HCT116 (cell line): Measurements from ENCODE around the gene NR2F1-AS1.
A peak's percentile ranks its signal among the peaks of the same experiment; 100 is the strongest.

ENCODE experiments used
- CBX3 ChIP-seq: IDR thresholded peaks from 2 replicates; pipeline ENCODE4 v1.6.1; 2012; ENCODE audit warnings: low read depth
- CEBPB ChIP-seq: IDR thresholded peaks from 2 replicates; pipeline ENCODE4 v1.6.1; 2012; ENCODE audit warnings: low read depth
- ELF1 ChIP-seq: IDR thresholded peaks from 2 replicates; pipeline ENCODE4 v1.6.1; 2012; ENCODE audit warnings: low read depth, borderline replicate concordance
- EZH2 ChIP-seq: fragments of 200-600 bp; sonication (generic); IDR thresholded peaks from 2 replicates; pipeline ENCODE4 v1.6.1; 2017; ENCODE audit warnings: antibody characterized with exemption, mixed run types
- EZH2phosphoT487 ChIP-seq: fragments of 200-600 bp; IDR thresholded peaks from 2 replicates; pipeline ENCODE4 v1.6.1; 2018; ENCODE audit warnings: antibody characterized with exemption, borderline replicate concordance
- JUND ChIP-seq: IDR thresholded peaks from 2 replicates; pipeline ENCODE4 v1.6.1; 2012
- MAX ChIP-seq: IDR thresholded peaks from 2 replicates; pipeline ENCODE4 v1.6.1; 2012
- POLR2A ChIP-seq: IDR thresholded peaks from 2 replicates; pipeline ENCODE4 v1.7.0; 2011; ENCODE audit warnings: borderline replicate concordance; ENCODE audit not compliant: insufficient read depth, insufficient read length; ENCODE audit errors: extremely low read depth
- POLR2AphosphoS5 ChIP-seq: IDR thresholded peaks from 2 replicates; pipeline ENCODE4 v1.6.1; 2011; ENCODE audit warnings: mild to moderate bottlenecking, low read depth, low read length, moderate library complexity
- REST ChIP-seq: IDR thresholded peaks from 2 replicates; pipeline ENCODE4 v1.6.1; 2012; ENCODE audit warnings: low read depth
- TCF7L2 ChIP-seq: IDR thresholded peaks from 2 replicates; pipeline ENCODE4 v1.7.0; 2011; ENCODE audit warnings: borderline replicate concordance, inconsistent platforms; ENCODE audit not compliant: insufficient read depth, insufficient read length; ENCODE audit errors: extremely low read depth
- YY1 ChIP-seq: IDR thresholded peaks from 2 replicates; pipeline ENCODE4 v1.6.1; 2011; ENCODE audit warnings: low read length, low read depth, moderate library complexity, mild to moderate bottlenecking; ENCODE audit not compliant: insufficient replicate concordance; ENCODE audit errors: extremely low read depth
- ZNF274 ChIP-seq: fragments of 200-500 bp; sonication (Bioruptor generic); IDR thresholded peaks from 2 replicates; pipeline ENCODE4 v1.6.1; 2014; ENCODE audit warnings: mild to moderate bottlenecking, low read depth, low read length, inconsistent platforms
- TF ChIP-seq, protein P1 (sequence below), 3 experiments: fragments of 200-600 bp in 1 of 3; sonication (generic) in 1 of 3; IDR thresholded peaks in 2 of 3; conservative IDR thresholded peaks in 1 of 3; 2 replicates each; pipeline ENCODE4 v1.5.1; 2012 to 2017; ENCODE audit warnings: low read depth in 2 of 3, low read length in 2 of 3, antibody characterized with exemption in 1 of 3, borderline replicate concordance in 1 of 3, control low read depth in 1 of 3, mild to moderate bottlenecking in 1 of 3, mixed read lengths in 1 of 3, mixed run types in 1 of 3, moderate library complexity in 1 of 3; ENCODE audit not compliant: insufficient read depth in 1 of 3

- TF ChIP-seq, protein P1, sequence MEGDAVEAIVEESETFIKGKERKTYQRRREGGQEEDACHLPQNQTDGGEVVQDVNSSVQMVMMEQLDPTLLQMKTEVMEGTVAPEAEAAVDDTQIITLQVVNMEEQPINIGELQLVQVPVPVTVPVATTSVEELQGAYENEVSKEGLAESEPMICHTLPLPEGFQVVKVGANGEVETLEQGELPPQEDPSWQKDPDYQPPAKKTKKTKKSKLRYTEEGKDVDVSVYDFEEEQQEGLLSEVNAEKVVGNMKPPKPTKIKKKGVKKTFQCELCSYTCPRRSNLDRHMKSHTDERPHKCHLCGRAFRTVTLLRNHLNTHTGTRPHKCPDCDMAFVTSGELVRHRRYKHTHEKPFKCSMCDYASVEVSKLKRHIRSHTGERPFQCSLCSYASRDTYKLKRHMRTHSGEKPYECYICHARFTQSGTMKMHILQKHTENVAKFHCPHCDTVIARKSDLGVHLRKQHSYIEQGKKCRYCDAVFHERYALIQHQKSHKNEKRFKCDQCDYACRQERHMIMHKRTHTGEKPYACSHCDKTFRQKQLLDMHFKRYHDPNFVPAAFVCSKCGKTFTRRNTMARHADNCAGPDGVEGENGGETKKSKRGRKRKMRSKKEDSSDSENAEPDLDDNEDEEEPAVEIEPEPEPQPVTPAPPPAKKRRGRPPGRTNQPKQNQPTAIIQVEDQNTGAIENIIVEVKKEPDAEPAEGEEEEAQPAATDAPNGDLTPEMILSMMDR (IDR thresholded peaks at IDR 0.05 in 2 of 3, conservative IDR thresholded peaks at IDR 0.05 in 1 of 3; ENCODE audit: borderline replicate concordance in 1 of 3, insufficient read depth in 1 of 3, low read depth in 2 of 3, low read length in 2 of 3): no peak; a peak in 1 of 6 replicates
- peak; percentile 80 for TF ChIP-seq CBX3
- no peak for TF ChIP-seq POLR2A
- TF ChIP-seq EZH2phosphoT487: no peak
- peak; percentile 54 for TF ChIP-seq YY1
- no peak for TF ChIP-seq ZNF274
- TF ChIP-seq ELF1: no peak
- peak; percentile 34 for TF ChIP-seq TCF7L2
- no peak; the same call in 1 of the 2 replicates for TF ChIP-seq JUND
- TF ChIP-seq CEBPB: no peak
- TF ChIP-seq REST: no peak
- TF ChIP-seq EZH2: no peak
- TF ChIP-seq MAX: 0 out of 2 replicates have a peak, but pooled peaks have one; percentile 11
- TF ChIP-seq POLR2AphosphoS5: peak; percentile 90
These were observed 1.8 kb upstream of the NR2F1-AS1 start, which contains the start of gene NR2F1 for GRCh38 chr5:93582677-93583438.
